ENCODE measurements around the gene SMIM29.

Gene SMIM29

GRCh38 chr6:34242252-34243130, 6.3 kb downstream of the SMIM29 start:
- no peak for FAIRE-seq
- no peak for DNase-seq (ENCODE audit: insufficient read length, low spot score)
- TF ChIP-seq CTCF (IDR thresholded peaks at IDR 0.05; ENCODE audit: insufficient read depth, missing control alignments) = no peak

GRCh38 chr6:34241351-34242215, 7.2 kb downstream of the SMIM29 start:
- FAIRE-seq = no peak

GRCh38 chr6:34240329-34241248, 8.2 kb downstream of the SMIM29 start:
- FAIRE-seq = no peak
- TF ChIP-seq CTCF (IDR thresholded peaks at IDR 0.05; ENCODE audit: insufficient read depth, missing control alignments) = no peak
- DNase-seq (ENCODE audit: insufficient read length, low spot score) = no peak

More at GRCh38 chr6:34241351-34242215, 7.2 kb downstream of the SMIM29 start:
- DNase-seq (ENCODE audit: insufficient read length, low spot score) = no peak
- no peak for TF ChIP-seq CTCF (IDR thresholded peaks at IDR 0.05; ENCODE audit: insufficient read depth, missing control alignments)

- FAIRE-seq (no peak), DNase-seq (ENCODE audit: insufficient read length, low spot score) (no peak)
- no peak for TF ChIP-seq CTCF (IDR thresholded peaks at IDR 0.05; ENCODE audit: insufficient read depth, missing control alignments)
Measured at GRCh38 chr6:34239893-34240292, 8.9 kb downstream of the SMIM29 start.

GRCh38 chr6:34239500-34239825, 9.3 kb downstream of the SMIM29 start:
- DNase-seq (ENCODE audit: insufficient read length, low spot score) (peak; percentile 42), FAIRE-seq (no peak)
- no peak for TF ChIP-seq CTCF (IDR thresholded peaks at IDR 0.05; ENCODE audit: insufficient read depth, missing control alignments)

GRCh38 chr6:34238585-34239499, 10.0 kb downstream of the SMIM29 start:
- DNase-seq (ENCODE audit: insufficient read length, low spot score) = peak; percentile 15
- no peak for TF ChIP-seq CTCF (IDR thresholded peaks at IDR 0.05; ENCODE audit: insufficient read depth, missing control alignments)
- no peak for FAIRE-seq
